HCT116 (cell line): ENCODE data around the gene LIN52. TPM values are rescaled to one million over a fixed set of nuclear protein-coding genes. Genes with fewer than 3 reads are reported as not detected.

Source experiments
- ATAC-seq: fragments of 200-7000 bp; cut with Tn5 transposase; 2 replicates; pipeline ENCODE4 v1.9.1; 2020; ENCODE audit warnings: mild to moderate bottlenecking, moderate library complexity
- BruUV-seq: library from RNA; stranded (reverse); fragments of 400-500 nt; replicated peaks from 2 replicates; lab custom pipeline; 2021; lab: Mats Ljungman, UMichigan
- CTCF ChIA-PET: fragments of 300-600 bp; sonication (Branson Sonifier 250); formaldehyde crosslinking; loops from one replicate; lab custom pipeline; 2021; ENCODE audit warnings: antibody characterized with exemption; lab: Charles Lee
- POLR2A ChIA-PET: fragments of 300-600, 350-600 bp; sonication (Branson Sonifier 250); formaldehyde crosslinking; loops from one replicate; lab custom pipeline; 2021; ENCODE audit warnings: antibody characterized with exemption; lab: Charles Lee
- RAD21 ChIA-PET, 2 experiments: fragments of 300-600 bp; sonication (Branson Sonifier 250); formaldehyde crosslinking; loops; one replicate each; lab custom pipeline; 2023; ENCODE audit warnings: low total read pairs in 2 of 2; ENCODE audit not compliant: uncharacterized antibody in 2 of 2, unreplicated experiment in 2 of 2, low non-redundant PET in 1 of 2; lab: Charles Lee
- DNase-seq: peaks from one replicate; pipeline ENCODE4 v3.0.0-alpha.2; 2010; ENCODE audit warnings: low read depth, low spot score
- H2AFZ ChIP-seq: fragments of 200-600 bp; shearing (Covaris generic), sonication (generic); 2 replicates; pipeline ENCODE4 v1.6.1; 2017; ENCODE audit warnings: low read depth, mixed run types, mixed read lengths, antibody characterized with exemption, low read length; ENCODE audit not compliant: poor library complexity, severe bottlenecking
- H3K27ac ChIP-seq: 2 replicates; pipeline ENCODE4 v1.5.1; 2012; ENCODE audit warnings: low read depth, low read length
- H3K27me3 ChIP-seq: fragments of 200-600 bp; sonication (generic); 2 replicates; pipeline ENCODE4 v1.6.1; 2016; ENCODE audit warnings: mixed run types, low read length, mixed read lengths; ENCODE audit not compliant: insufficient read depth
- H3K36me3 ChIP-seq, 2 experiments: fragments of 200-500 bp in 1 of 2; fragments of 200-600 bp in 1 of 2; sonication (Bioruptor generic) in 1 of 2; sonication (generic) in 1 of 2; 2 replicates each; pipeline versions ENCODE4 v1.5.1 to v1.6.1; 2014 to 2016; ENCODE audit warnings: low read length in 2 of 2, inconsistent platforms in 1 of 2, mixed read lengths in 1 of 2, mixed run types in 1 of 2; ENCODE audit not compliant: insufficient read depth in 2 of 2, control insufficient read depth in 1 of 2
- H3K4me1 ChIP-seq, 2 experiments: fragments of 200-600 bp in 1 of 2; sonication (generic) in 1 of 2; 2 replicates each; pipeline versions ENCODE4 v1.5.1 to v1.6.1; 2012 to 2017; ENCODE audit warnings: low read length in 2 of 2, inconsistent platforms in 1 of 2, mild to moderate bottlenecking in 1 of 2, mixed read lengths in 1 of 2, mixed run types in 1 of 2, moderate library complexity in 1 of 2; ENCODE audit not compliant: insufficient read depth in 2 of 2, control insufficient read depth in 1 of 2
- H3K4me2 ChIP-seq: fragments of 200-600 bp; sonication (generic); 2 replicates; pipeline ENCODE4 v1.6.1; 2017; ENCODE audit warnings: mixed run types, low read length, mixed read lengths
- H3K4me3 ChIP-seq, 2 experiments: fragments of 200-600 bp in 1 of 2; sonication (generic) in 1 of 2; replicated peaks in 1 of 2; 2 replicates each; pipeline ENCODE4 v1.5.1; 2011 to 2016; ENCODE audit warnings: low read length in 2 of 2, control low read depth in 1 of 2, low read depth in 1 of 2, mild to moderate bottlenecking in 1 of 2, mixed read lengths in 1 of 2, mixed run types in 1 of 2
- H3K79me2 ChIP-seq: fragments of 200-600 bp; sonication (generic); 2 replicates; pipeline ENCODE4 v1.6.1; 2017; ENCODE audit warnings: mild to moderate bottlenecking, mixed run types, low read length, moderate library complexity, mixed read lengths; ENCODE audit not compliant: insufficient read depth
- H3K9ac ChIP-seq: fragments of 200-600 bp; sonication (generic); 2 replicates; pipeline ENCODE4 v1.6.1; 2016; ENCODE audit warnings: low read length, mixed read lengths
- H3K9me2 ChIP-seq: fragments of 200-600 bp; sonication (generic), shearing (Covaris generic); 2 replicates; pipeline ENCODE4 v1.6.1; 2017; ENCODE audit warnings: mixed run types, mild to moderate bottlenecking, moderate library complexity; ENCODE audit not compliant: insufficient read depth
- H3K9me3 ChIP-seq, 2 experiments: fragments of 200-500 bp in 1 of 2; fragments of 200-600 bp in 1 of 2; sonication (Bioruptor generic) in 1 of 2; sonication (generic) in 1 of 2; 2 replicates each; pipeline ENCODE4 v1.6.1; 2014 to 2017; ENCODE audit warnings: low read length in 2 of 2, mixed read lengths in 2 of 2, inconsistent platforms in 1 of 2, low read depth in 1 of 2, mild to moderate bottlenecking in 1 of 2, mixed run types in 1 of 2, moderate library complexity in 1 of 2; ENCODE audit not compliant: control insufficient read depth in 1 of 2, insufficient read depth in 1 of 2
- H4K20me1 ChIP-seq: fragments of 200-600 bp; sonication (generic), shearing (Covaris generic); 2 replicates; pipeline ENCODE4 v1.6.1; 2017; ENCODE audit warnings: mixed run types, mild to moderate bottlenecking, moderate library complexity; ENCODE audit not compliant: insufficient read depth
- ATF3 ChIP-seq: IDR thresholded peaks from 2 replicates; pipeline ENCODE4 v1.6.1; 2012
- CEBPB ChIP-seq: IDR thresholded peaks from 2 replicates; pipeline ENCODE4 v1.6.1; 2012; ENCODE audit warnings: low read depth
- CTCF ChIP-seq, 3 experiments: fragments of 200-600 bp in 1 of 3; sonication (generic) in 1 of 3; IDR thresholded peaks in 2 of 3; conservative IDR thresholded peaks in 1 of 3; 2 replicates each; pipeline ENCODE4 v1.5.1; 2012 to 2017; ENCODE audit warnings: low read depth in 2 of 3, low read length in 2 of 3, antibody characterized with exemption in 1 of 3, borderline replicate concordance in 1 of 3, control low read depth in 1 of 3, mild to moderate bottlenecking in 1 of 3, mixed read lengths in 1 of 3, mixed run types in 1 of 3, moderate library complexity in 1 of 3; ENCODE audit not compliant: insufficient read depth in 1 of 3
- EGR1 ChIP-seq: IDR thresholded peaks from 2 replicates; pipeline ENCODE4 v1.6.1; 2012; ENCODE audit warnings: low read depth
- ELF1 ChIP-seq: IDR thresholded peaks from 2 replicates; pipeline ENCODE4 v1.6.1; 2012; ENCODE audit warnings: low read depth, borderline replicate concordance
- EZH2 ChIP-seq: fragments of 200-600 bp; sonication (generic); IDR thresholded peaks from 2 replicates; pipeline ENCODE4 v1.6.1; 2017; ENCODE audit warnings: antibody characterized with exemption, mixed run types
- EZH2phosphoT487 ChIP-seq: fragments of 200-600 bp; IDR thresholded peaks from 2 replicates; pipeline ENCODE4 v1.6.1; 2018; ENCODE audit warnings: antibody characterized with exemption, borderline replicate concordance
- MAX ChIP-seq: IDR thresholded peaks from 2 replicates; pipeline ENCODE4 v1.6.1; 2012
- POLR2A ChIP-seq: IDR thresholded peaks from 2 replicates; pipeline ENCODE4 v1.7.0; 2011; ENCODE audit warnings: borderline replicate concordance; ENCODE audit not compliant: insufficient read depth, insufficient read length; ENCODE audit errors: extremely low read depth
- RAD21 ChIP-seq: IDR thresholded peaks from 2 replicates; pipeline ENCODE4 v1.6.1; 2012; ENCODE audit warnings: low read depth, mild to moderate bottlenecking
- SP1 ChIP-seq: IDR thresholded peaks from 2 replicates; pipeline ENCODE4 v1.6.1; 2012; ENCODE audit warnings: low read depth
- SRF ChIP-seq: IDR thresholded peaks from 2 replicates; pipeline ENCODE4 v1.6.1; 2012; ENCODE audit warnings: low read depth
- YY1 ChIP-seq: IDR thresholded peaks from 2 replicates; pipeline ENCODE4 v1.6.1; 2011; ENCODE audit warnings: low read length, low read depth, moderate library complexity, mild to moderate bottlenecking; ENCODE audit not compliant: insufficient replicate concordance; ENCODE audit errors: extremely low read depth
- ZBTB33 ChIP-seq: IDR thresholded peaks from 2 replicates; pipeline ENCODE4 v1.6.1; 2011; ENCODE audit warnings: mild to moderate bottlenecking, low read length, moderate library complexity; ENCODE audit not compliant: insufficient replicate concordance; ENCODE audit errors: extremely low read depth
- intact Hi-C: fragments of 100-400 bp; cut with micrococcal nuclease; formaldehyde crosslinking; loops from 2 replicates; pipeline ENCODE4 v1.10.0; 2022
- total RNA-seq: library from RNA; stranded (reverse); gene quantifications from one replicate; pipeline ENCODE4 v1.2.1, GENCODE V29; 2021; ENCODE audit not compliant: unreplicated experiment

Gene LIN52
- total RNA-seq, 1 experiment from 2014 or later: 9.6 TPM

GRCh38 chr14:74219277-74220205 lies 134.8 kb downstream of the LIN52 start:
- ChIA-PET CTCF (interaction anchor here (1.3 kb wide), 1 partner anchor 10 kb away, joined by 6 read pairs; no protein-coding TSS in a partner anchor), RAD21 (no interaction called here)
- intact Hi-C loops: loop anchor here (2.0 to 5.0 kb wide), 2 partner anchors 33 to 75 kb away; no protein-coding TSS in a partner anchor

More at GRCh38 chr14:74219277-74220205, 134.8 kb downstream of the LIN52 start:
- no peak for DNase-seq
- H3K4me3 ChIP-seq: no peak overlapping the region
- no peaks in the 10 kb centered on the region for H3K79me2 ChIP-seq
- H3K27ac ChIP-seq: no peak overlapping the region
- ATAC-seq: no peak
- H2AFZ ChIP-seq: no peak overlapping the region
- TF ChIP-seq SP1: no peak
- no peak for TF ChIP-seq SRF
- no peak for TF ChIP-seq CTCF (IDR thresholded peaks at IDR 0.05 in 2 of 3, conservative IDR thresholded peaks at IDR 0.05 in 1 of 3; ENCODE audit: borderline replicate concordance in 1 of 3, insufficient read depth in 1 of 3, low read depth in 2 of 3, low read length in 2 of 3)
- no peak for TF ChIP-seq ELF1
- TF ChIP-seq MAX: no peak
- no peak for TF ChIP-seq ATF3
- TF ChIP-seq CEBPB: no peak
- TF ChIP-seq EZH2phosphoT487: no peak
- TF ChIP-seq YY1: no peak
- TF ChIP-seq RAD21: no peak
- TF ChIP-seq EZH2: no peak
- TF ChIP-seq ZBTB33: no peak
- no peak for TF ChIP-seq EGR1
- TF ChIP-seq POLR2A: no peak
- no peak overlapping the region for H3K9ac ChIP-seq
- no peaks in the 10 kb centered on the region for H3K9me3 ChIP-seq
- no peak overlapping the region for H3K4me2 ChIP-seq
- no TSS peak for BruUV-seq
- no peaks in the 10 kb centered on the region for H3K27me3 ChIP-seq
- H3K36me3 ChIP-seq: no peaks in the 10 kb centered on the region
- no peaks in the 10 kb centered on the region for H4K20me1 ChIP-seq
- POLR2A ChIA-PET: no interaction called here
- H3K4me1 ChIP-seq: peaks cover 0 to 11% of the 10 kb centered on the region in 2 experiments; a peak in 1 of 4 replicates
- H3K9me2 ChIP-seq: no peaks in the 10 kb centered on the region
